NCI-H1930 (cell line): ENCODE results near the gene THAP7.

Experiments used
- DNase-seq, 2 experiments: peaks; one replicate each; lab custom pipeline; 2025; lab: John Stamatoyannopoulos, UW

Gene THAP7

GRCh38 chr22:21031545-21032036 lies 29.7 kb upstream of the THAP7 start:
- no peak for DNase-seq

GRCh38 chr22:21030621-21031544 lies 29.0 kb upstream of the THAP7 start:
- DNase-seq = no peak

GRCh38 chr22:21030032-21030431 lies 28.1 kb upstream of the THAP7 start:
- DNase-seq = no peak

DNA sequence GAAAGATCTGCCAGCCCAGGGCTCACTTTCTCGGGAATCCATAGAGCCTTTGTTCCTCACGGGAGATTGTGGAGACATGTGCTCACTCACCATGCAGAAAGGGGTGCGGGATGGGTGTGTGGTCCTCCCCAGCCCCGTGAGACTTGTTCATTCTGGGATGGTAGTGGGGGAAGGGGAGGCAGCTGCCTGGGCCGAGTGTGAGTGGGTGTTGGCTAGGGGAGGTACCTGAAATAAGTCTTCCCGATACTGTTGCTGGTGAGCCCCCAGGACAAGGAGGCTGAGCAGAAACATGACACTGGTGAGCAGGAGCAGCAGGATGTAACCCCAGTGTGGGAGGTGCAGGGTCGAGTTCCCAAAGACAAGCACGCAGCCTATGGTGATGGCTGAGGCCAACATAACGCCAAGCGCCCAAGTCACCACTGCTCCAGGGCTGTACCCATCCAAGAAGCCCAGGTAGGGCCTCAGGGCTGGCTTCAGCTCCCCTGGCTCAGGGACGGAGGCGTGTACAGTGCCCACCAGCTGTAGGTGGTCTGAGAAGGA lies 27.6 kb upstream of the THAP7 start:
- no peak for DNase-seq

DNA sequence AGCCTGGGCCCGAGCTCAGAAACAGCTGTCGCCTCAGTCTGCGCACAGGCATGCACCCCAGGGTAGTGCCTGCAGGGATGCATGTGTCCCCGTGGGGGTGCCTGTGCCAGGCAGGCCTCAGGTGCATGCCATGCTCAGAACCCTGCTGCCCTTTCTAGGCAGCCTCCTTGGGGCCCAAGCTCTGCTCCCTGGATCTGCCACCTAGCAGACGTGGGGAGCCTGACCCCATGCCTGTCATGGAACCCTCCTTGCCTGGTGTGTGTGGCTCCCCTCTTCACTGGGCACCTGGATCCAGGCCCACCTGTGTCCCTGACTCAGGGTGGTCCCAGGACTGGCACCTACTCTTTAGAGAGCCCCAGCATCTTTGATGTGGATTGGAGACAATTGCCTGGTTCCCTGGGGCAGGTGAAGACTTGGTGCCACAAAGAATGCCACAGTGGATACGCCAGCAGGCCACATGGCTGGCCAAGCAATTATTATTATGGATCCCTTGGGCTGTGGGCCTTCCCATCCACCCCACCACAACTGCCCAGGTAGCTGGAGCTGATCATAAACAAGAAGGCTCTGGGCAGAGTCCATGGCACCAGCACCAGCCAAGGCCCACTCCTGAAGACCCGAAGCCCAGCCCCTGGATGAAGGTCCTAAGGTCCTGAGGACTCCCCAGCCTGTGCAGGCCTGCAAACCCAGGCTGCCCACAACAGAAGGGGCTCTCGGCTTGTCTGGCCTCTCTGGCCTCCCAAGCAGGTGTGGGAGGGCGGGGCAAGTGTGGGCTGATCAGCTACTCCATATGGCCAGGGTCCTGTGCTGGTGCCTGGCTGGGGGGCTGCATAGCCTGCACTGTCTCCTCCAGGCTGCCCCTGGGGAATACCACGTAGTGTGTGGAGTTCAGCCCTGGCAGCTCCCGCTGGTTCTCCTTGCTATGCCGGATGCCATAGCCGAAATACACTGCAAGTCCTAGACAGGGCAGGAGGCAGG lies 26.6 kb upstream of the THAP7 start:
- no peak for DNase-seq

GRCh38 chr22:21026783-21027692 lies 25.1 kb upstream of the THAP7 start:
- no peak for DNase-seq

GRCh38 chr22:21025763-21026755 lies 24.1 kb upstream of the THAP7 start:
- DNase-seq = no peak

DNA sequence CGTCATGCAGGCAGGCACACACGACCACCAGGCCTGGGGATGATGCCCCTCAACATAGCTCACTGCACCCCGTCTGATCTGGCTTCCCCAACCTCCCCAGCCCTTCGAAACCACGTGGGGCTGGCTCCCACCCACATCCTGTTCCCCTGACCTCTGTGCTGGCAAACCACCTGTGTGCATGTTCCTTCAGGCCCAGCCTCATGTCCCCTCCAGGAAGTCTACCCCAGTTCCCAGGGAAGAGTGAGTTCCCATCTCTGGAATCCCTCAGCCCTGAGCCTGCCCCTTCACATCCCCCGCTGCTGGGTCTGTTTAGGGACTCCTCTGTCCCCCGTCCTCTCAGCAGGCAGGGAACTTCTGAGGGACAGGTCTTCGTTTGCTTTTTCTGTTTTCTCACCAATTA lies 23.3 kb upstream of the THAP7 start:
- DNase-seq = no peak

GRCh38 chr22:21022955-21023614 lies 21.2 kb upstream of the THAP7 start:
- DNase-seq = no peak

DNA sequence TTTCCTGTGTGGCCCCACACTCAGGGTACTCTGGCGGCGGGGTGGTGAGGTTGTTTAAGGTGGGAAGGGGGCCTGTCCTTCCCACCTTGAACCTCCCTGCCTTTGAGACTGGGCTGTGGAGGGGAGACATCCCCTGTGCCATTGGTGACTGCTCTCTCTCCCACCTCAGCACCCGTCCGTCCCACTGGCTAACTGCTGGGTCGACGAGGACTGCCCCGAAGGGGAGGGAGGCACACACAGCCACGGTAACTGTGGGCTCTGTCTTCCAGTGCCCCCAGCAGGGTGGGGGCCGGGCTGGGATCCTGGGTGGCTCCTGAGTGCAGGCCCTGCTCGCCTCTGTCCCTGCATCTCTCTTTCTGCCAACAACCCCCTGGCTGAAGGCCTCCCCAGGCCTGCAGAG lies 20.6 kb upstream of the THAP7 start:
- DNase-seq = no peak

DNA sequence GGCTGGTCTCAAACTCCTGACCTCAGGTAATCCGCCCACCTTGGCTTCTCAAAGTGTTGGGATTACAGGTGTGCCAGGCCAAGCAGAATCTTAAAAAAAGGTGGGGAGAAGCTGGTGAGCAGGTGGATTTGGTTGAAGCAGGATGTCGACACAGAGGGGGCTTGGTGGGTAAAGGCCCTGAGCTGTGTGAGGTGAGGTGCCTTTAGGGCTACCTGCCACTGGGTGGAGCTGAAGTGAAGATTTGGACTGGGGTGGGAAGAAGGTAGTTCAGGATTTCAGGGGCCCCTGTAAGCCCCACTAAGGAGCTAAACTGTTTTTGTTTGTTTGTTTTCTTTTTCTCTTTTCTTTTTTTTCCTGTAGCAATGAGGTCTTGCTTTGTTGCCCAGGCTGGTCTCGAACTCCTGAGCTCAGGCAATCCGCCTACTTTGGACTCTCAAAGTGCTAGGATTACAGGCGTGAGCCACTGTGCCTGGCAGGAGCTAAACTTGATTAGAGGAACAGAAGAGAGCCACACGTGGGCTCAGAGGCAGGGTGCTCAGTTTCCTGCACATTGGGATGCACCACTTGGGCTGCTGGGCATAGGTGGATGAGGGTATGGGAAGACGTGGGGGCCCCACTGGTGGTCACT lies 19.0 kb upstream of the THAP7 start:
- DNase-seq = no peak

- no peak for DNase-seq
Measured at GRCh38 chr22:21018314-21018713, 16.4 kb upstream of the THAP7 start.

GRCh38 chr22:21016644-21017420 lies 14.9 kb upstream of the THAP7 start:
- DNase-seq = no peak

GRCh38 chr22:21015466-21016006 lies 13.6 kb upstream of the THAP7 start:
- DNase-seq = no peak

GRCh38 chr22:21014726-21015465 lies 13.0 kb upstream of the THAP7 start, which contains the start of gene P2RX6:
Gene P2RX6 (plus strand): TSS chr22:21015165. CDS start chr22:21015175, 10 bp downstream.
- DNase-seq = no peak

GRCh38 chr22:21014202-21014725 lies 12.3 kb upstream of the THAP7 start:
- DNase-seq = peak; percentile 92 to 97
